GM21526 (cell line): ENCODE measurements around the gene LRRN2.

Source experiments
- ATAC-seq: cut with Tn5 transposase; IDR thresholded peaks from one replicate; pipeline ENCODE4 v1.9.1; 2021; ENCODE audit warnings: moderate library complexity; ENCODE audit not compliant: unreplicated experiment, low FRiP score

LRRN2 gene

GRCh38 chr1:204669579-204669978 lies 16.0 kb downstream of the LRRN2 start:
- no peak for ATAC-seq

GRCh38 chr1:204664384-204664651 lies 21.2 kb downstream of the LRRN2 start:
- ATAC-seq, result no peak

GRCh38 chr1:204663644-204664383 lies 21.7 kb downstream of the LRRN2 start:
- no peak for ATAC-seq

- ATAC-seq, result no peak
These were observed 23.0 kb downstream of the LRRN2 start for GRCh38 chr1:204662530-204662929.

- ATAC-seq, result no peak
These were observed 25.0 kb downstream of the LRRN2 start for GRCh38 chr1:204660509-204660908.

- no peak for ATAC-seq
These were observed 26.5 kb downstream of the LRRN2 start for GRCh38 chr1:204659056-204659455.

- ATAC-seq, result no peak
These were observed 27.2 kb downstream of the LRRN2 start for GRCh38 chr1:204658295-204658694.

GRCh38 chr1:204653590-204654340 lies 31.8 kb downstream of the LRRN2 start:
- no peak for ATAC-seq

- ATAC-seq, result no peak
These were observed 33.0 kb downstream of the LRRN2 start for GRCh38 chr1:204652497-204652896.

GRCh38 chr1:204651843-204652421 lies 33.6 kb downstream of the LRRN2 start:
- no peak for ATAC-seq

GRCh38 chr1:204650911-204651570 lies 34.5 kb downstream of the LRRN2 start:
- ATAC-seq, result no peak

- ATAC-seq, result no peak
These were observed 35.6 kb downstream of the LRRN2 start for GRCh38 chr1:204649721-204650521.

- no peak for ATAC-seq
These were observed 37.0 kb downstream of the LRRN2 start for GRCh38 chr1:204648576-204648975.

- ATAC-seq, result no peak
These were observed 37.8 kb downstream of the LRRN2 start for GRCh38 chr1:204647805-204648153.

GRCh38 chr1:204647114-204647804 lies 38.3 kb downstream of the LRRN2 start:
- no peak for ATAC-seq

GRCh38 chr1:204645666-204646065 lies 39.9 kb downstream of the LRRN2 start:
- ATAC-seq, result no peak

- no peak for ATAC-seq
These were observed 40.3 kb downstream of the LRRN2 start for GRCh38 chr1:204645251-204645650.

- no peak for ATAC-seq
These were observed 42.0 kb downstream of the LRRN2 start for GRCh38 chr1:204643503-204643902.

- no peak for ATAC-seq
These were observed 43.6 kb downstream of the LRRN2 start for GRCh38 chr1:204641936-204642335.

- ATAC-seq, result no peak
These were observed 44.1 kb downstream of the LRRN2 start for GRCh38 chr1:204641455-204641854.
